Stimulated activated CD8-positive, alpha-beta memory T cell treated with anti-CD3 and anti-CD28 coated beads, Interleukin-15, amount 100 ng/mL, for 4 hours (primary cell): Measurements from ENCODE around the gene TPK1.
"Not testable (repeated sequence)": the region's sequence is repeated elsewhere in the genome, so short reads cannot be mapped to it uniquely, and the experiment has no call there.

Experiments used
- DNase-seq, 2 donors: peaks; one replicate each; pipeline ENCODE4 v3.0.0-alpha.2; 2020; ENCODE audit warnings: low read depth in 2 of 2

Gene TPK1

DNA sequence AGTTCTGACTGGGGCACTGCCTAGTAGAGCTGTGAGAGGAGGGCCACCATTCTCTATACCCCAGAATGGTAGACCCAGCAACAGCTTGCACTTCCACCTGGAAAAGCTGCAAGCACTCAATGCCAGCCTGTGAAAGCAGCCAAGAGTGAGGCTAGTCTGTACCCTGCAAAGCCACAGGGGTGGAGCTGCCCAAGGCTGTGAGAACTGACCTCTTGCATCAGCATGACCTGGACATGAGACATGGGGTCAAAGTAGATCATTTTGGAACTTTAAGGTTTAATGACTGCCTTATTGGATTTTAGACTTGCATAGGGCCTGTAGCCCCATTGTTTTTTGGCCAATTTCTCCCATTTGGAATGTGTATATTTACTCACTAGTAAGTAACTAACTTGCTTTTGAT, 206.3 kb downstream of the TPK1 start:
- no peak for DNase-seq

DNA sequence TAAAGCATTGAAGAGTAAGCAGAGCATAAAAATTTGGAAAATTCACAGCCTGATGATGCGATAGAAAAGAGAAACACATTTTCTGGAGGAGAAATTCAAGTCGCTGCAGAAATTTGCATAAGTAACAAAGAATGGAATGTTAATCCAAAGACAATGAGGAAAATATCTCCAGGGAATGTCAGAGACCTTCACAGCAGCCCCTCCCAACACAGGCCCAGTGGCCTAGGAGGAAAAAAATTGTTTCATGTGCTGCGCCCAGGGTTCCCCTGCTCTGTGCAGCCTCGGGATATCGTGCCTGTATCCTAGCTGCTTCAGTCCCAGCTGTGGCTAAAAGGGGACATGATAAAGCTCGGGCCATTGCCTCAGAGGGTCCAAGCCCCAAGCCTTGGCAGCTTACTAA, 206.8 kb downstream of the TPK1 start:
- no peak for DNase-seq

DNA sequence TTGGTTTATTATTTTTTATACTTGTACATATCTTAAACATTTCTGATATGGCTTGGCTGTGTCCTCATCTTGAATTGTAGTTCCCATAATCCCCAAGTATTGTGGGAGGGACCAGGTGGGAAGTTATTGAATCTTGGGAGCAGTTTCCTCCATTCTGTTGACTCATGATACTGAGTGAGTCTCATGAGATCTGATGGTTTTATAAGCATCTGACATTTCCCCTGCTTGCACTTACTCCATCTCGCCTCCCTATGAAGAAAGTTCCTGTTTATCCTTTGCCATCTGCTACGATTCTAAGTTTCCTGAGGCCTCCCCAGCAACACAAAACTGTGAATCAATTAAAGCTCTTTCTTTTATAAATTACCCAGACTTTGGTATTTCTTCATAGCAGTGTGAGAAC, 207.7 kb downstream of the TPK1 start:
- no peak for DNase-seq

DNA sequence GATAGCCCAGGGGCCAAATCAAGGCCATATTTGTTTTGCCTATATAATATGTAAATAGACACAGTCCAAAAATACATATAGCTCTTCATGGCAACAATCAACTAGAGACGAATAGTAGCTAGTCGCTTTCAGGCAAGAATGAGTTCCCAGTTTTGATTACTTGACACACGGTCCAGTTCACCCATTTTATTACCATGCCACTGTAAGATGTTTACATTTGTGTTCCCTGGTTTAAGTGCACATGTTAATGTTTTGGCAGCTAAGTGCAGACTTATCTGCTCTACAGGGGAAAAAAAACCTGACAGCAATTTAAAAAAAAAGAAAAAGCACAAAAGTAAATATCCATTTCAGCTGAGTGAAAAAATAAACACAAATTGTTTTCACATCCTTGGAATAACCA, 213.1 kb downstream of the TPK1 start:
- DNase-seq, result no peak

DNA sequence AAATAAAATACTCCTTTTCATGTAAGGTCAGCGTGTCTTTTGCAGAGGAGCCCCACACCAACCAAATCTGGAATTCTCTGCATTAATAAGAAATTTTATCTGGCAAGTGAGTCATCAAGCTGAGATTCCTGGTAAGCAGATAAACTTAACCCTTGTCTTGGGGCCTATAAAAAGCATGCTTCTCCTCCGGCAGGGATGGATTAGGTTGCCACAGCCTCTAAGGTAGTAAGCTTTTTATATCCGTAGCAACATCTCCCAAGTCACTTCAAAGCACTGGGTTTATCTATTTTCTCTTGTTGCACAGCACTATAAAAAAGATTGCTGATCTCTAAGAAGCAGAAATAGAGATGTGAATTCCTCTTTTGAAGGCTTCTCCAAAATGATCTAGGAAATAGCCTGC, 229.6 kb downstream of the TPK1 start:
- DNase-seq, result no peak

DNA sequence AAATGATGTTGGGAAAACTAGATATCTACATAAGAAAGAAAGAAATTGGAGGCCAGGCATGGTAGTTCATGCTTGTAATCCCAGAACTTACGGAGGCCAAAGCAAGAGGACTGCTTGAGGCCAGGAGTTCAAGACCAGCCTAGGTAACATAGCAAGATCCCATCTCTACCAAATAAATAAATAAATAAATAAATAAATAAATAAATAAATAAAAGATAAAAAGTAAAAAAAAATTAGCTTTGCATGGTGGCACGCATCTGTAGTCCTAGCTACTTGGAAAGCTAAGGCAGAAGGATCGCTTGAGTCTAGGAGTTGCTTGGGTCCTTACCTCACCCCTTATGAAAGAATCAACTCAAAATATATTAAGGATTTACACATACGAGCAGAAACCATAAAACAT, 238.9 kb downstream of the TPK1 start:
- DNase-seq, result no peak

DNA sequence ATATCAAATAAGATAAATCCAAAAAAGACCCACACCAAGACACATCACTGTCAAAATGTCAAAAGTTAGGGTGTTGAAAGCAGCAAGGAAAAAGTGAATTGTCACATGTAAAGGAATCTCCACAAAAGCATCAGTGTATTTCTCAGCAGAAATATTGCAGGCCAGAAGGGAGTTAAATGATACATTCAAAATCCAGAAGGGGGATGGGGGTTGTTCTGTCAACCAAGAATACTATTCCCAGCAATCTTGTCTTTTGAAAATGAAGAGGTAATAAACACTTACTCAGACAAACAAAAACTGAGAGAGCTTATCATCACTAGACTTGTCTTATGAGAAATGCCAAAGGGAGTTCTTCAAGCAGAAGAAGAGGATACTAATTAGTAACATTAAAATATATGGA, 241.3 kb downstream of the TPK1 start:
- no peak for DNase-seq

DNA sequence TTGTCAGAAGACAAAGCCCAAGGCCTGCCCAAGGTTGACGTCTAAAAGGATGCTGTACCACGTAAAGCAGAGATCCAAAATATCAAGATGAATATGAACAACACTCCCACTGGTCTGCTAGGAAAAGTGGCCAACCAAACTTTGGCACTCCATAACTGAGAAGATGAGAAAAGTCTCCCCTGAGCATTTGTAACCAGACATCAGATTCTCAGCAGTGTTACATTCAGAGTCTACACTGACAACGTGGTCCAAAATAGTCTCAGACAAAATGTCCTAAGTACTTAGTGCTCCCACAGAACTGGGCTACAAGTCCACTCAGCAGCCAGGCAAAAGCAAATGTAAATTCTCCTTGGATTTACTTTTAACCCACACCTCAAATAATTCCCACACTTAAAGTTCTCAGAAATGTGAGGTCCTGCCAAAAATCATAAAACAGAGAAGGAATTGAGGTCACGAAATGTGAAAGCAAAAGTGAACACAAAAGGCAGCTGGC, 247.2 kb downstream of the TPK1 start:
- DNase-seq, result no peak

DNA sequence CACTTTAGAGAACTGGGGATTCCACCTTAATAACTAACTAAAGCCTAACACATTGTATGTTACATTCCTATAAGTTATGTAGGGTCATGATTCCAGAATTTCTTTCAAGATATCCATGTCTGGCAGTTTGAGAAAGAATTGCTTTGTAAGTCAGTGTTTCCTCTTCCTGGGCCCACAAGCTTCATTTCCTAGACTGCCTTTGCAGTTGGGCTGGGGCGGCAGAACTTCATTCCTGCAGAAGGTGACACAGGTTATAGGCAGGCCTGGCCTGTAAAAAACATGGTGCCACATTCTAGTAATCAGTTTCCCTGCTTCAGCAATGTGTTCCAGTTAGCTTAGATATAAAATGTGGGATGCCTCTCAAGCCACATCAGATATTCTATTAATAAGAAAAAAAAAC, 248.2 kb downstream of the TPK1 start:
- no peak for DNase-seq

DNA sequence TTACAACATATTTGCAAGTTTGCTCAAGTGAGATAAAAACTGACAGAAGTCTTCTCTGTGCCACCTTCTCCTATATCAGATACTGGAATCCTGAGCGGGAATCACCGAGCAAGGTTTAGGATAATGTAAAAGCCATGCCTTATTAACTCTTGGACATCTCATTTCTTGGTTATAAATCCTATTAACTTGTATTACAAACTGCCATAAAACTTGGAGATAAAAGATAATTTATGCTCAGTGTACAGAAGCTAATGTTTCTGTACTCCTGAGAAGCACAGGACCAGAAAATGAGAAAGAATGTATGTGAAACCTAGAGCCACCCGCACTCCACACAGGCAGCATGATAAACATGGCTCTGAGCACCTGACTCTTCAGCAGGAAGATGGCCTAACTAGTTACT, 251.1 kb downstream of the TPK1 start:
- DNase-seq, result no peak

DNA sequence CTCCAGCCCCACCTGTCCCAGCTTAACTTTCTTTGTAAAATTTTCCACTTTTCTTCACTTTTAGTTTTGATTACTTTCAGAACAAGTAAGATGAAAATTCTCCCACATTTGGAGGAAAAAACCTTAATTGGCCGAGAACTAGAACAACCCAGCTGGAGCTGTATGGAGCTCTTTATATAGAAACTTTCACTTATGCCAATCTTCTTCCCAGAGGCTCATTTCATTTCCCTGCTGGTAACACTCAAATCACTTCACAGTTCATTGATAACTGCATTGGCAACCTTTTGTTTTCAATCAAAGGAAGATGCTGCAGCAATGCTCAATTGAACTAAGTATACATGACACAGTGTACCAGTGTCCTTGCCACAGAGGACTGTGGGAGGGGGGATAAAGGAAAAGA, 256.2 kb downstream of the TPK1 start:
- DNase-seq, result no peak

DNA sequence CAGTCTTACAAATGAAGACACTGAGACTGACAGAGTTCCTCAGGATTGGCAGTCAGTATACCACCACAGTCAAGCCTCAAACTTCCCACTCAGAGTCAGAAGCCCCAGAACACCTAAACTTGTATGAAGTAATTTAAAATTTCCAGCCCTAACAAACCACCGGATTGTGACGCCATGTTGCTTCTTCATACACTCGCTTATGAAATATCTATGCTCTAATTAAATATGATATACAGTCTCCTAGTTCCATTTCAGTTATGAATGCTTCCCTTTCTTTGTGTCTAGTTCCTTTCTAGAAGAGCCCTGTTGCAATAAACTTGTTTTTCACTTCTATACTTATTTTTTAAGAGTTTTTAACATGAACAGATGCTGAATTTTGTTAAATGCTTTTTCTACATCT, 260.4 kb downstream of the TPK1 start:
- DNase-seq, result no peak

DNA sequence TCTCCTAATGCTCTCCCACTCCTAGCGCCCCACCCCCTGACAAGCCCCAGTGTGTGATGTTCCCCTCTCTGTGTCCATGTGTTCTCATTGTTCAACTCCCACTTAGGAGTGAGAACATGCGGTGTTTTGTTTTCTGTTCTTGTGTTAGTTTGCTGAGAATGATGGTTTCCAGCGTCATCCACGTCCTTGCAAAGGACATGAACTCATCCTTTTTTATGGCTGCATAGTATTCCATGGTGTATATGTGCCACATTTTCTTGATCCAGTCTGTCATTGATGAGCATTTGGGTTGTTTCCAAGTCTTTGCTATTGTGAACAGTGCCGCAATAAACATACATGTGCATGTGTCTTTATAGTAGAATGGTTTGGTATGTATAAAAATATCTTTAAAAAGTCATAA, 261.1 kb downstream of the TPK1 start:
- not testable (repeated sequence) for DNase-seq

DNA sequence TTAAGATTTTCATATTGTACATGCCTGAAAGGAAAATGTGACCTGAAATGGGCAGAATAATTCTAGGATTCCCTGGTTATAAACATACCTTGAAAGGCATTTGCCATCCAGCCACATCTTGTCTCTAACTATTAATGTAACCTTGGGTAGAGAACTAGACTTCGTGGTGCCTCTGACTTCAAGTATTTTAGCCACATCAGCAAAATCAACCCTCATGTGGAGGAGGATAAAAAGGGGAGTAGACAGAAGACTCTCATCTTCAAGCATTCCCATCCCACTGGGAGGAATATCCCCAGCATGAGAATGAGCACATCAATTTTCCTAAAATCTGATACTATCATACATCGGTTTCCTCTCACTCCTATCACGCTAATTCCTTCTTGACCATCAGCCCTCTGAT, 267.6 kb downstream of the TPK1 start:
- DNase-seq, result no peak

DNA sequence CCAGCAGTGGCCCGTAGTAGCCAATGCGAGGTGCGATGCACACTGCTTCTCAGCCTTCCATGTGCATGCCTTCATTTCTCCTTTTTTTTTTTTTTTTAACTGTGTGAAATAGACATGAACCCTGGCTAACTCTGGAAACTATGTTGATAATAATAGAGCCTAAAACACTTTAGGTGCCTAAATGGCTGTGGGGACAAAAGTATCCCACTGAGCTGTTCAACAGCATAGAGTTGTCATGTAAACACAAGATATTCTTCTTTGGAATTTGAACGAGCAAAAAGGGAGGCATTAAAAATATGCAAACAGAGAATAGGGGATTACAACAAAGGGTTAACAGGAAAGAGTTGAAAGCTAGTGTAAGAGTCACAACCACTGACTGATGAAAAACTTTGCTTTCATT, 270.3 kb downstream of the TPK1 start:
- DNase-seq, result no peak

DNA sequence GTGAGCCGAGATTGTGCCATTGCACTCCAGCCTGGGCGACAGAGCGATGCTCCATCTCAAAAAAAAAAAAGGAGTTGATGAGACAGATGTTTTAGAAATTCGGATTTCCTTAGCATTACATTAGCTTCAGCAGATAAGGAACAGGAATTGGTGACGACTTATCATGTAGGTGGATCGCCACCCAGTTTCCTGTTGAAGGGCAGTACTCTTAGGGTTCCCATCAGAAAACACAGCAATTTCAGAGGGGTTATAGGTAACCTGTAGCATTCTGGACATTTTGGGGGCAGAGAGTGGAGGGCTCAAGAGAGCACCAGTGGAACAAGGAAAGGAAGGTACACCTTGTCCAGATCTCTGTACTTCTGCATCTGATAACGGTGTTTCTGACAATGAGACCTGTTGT, 286.0 kb downstream of the TPK1 start:
- DNase-seq, result no peak

DNA sequence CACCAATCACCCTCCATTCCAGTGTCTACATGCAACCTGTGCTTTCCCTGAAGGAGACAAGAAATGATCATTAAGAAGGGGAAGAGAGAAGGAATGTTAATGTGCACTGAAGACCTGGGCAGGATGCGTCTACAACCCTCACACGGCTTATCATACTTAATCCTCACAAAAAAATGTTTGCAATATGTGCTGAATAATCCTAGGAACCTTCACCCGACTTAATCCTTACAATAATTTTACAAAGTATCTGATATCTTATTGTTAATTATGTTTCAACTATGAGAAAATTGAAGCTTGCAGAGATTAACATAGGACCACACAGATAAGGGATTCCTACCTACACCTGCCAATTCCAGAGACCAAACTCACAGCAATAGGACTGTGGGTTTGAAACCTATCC, 287.3 kb downstream of the TPK1 start:
- no peak for DNase-seq

DNA sequence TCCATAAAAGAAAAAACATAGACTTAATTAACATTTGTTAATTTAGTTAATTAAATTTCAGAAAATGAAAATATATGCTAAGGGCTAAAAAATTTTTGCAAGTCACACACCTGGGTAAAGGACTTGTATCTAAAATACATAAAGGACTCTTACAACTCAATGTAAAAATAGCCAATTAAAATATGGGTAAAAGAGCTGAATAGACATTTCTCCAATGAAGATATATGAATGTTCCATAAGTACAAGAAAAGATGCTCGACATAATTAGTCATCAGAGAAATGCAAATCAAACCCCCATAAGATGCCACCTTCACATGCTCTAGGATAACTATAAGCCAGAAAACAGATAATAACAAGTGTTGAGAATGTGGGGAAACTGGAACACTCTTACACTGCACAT, 288.0 kb downstream of the TPK1 start:
- no peak for DNase-seq

DNA sequence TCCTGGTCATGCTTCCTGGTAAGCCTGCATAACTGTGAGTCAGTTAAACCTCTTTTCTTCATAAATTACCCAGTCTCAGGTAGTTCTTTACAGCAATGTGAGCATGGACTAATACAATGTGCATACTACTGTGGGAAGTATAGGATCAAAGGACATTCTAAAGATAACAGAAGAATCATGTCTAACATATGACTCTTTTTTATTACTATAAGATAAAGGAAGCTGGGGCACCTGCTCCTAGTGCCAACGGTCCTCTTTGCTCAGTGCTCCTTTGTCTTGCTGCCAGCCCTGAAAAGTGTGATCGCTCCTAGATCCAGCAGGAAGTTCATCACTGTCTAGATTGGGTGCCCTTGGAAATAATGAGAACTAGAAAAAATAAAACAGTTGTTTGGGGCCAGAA, 289.1 kb downstream of the TPK1 start:
- DNase-seq, result no peak

DNA sequence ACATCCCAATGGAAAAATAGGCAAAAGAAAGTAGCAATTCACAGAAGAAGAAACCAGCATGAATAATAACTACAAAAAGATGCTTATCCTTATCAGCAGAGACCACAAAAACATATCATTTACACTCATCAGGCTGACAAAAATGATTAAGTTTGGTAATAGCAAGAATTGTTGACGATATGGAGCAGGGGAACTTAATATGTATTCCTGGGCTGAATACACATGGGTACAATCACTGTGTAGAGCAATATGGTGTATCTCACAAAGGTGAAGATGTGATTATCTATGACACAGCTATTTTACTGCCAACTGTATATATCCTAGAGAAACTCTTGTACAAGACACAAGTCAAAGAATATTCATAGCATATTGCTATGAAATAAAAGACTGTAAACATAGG, 290.5 kb downstream of the TPK1 start:
- no peak for DNase-seq

DNA sequence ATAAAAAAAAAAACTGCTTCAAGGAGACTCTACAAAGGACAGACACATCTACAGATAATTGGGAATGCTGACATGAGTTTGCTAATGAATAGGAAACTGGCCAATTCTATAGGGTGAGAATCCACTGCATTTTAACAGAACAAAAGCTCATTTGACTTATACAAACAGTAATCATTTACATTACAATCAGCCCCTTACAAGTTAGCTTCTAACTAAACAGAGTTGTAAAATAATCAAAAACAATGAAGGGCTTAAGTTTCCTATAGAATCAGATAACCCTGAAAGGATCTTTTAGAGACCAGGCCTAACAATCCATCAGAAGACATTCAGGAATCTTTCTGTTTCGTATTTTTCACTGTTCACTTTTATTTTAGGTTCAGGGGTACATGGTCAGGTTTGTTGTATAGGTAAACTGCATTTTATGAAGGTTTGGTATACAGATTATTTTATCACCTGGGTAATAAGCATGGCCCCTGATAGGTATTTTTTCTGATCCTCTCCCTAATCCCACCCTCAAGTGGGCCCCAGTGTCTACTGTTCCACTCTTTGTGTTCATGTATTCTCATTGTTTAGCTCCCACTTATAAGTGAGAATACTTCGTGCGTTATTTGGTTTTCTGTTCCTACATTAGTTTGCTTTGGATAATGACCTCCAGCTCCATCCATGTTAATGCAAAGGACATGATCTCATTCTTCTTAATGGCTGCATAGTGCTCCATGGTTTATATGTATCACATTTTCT, 301.0 kb downstream of the TPK1 start:
- DNase-seq, result no peak

DNA sequence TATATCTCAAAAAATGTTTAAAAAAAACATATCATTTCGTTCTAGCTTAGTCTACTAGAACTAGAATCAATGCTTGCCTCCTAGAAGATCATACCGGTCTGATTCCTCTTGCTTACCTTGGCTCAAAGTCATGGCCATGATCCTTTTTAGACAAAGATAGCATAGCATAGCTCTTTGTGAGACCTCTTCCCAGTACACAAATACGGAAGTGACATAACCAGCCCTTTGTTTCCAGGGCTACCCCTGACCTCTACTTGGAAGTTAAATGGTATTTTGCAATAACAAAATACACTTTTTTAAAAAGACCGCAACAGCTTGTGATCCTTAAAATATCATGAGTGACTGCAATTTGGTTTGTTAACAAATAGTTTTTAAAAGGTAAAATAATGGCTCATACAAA, 301.7 kb downstream of the TPK1 start:
- no peak for DNase-seq

DNA sequence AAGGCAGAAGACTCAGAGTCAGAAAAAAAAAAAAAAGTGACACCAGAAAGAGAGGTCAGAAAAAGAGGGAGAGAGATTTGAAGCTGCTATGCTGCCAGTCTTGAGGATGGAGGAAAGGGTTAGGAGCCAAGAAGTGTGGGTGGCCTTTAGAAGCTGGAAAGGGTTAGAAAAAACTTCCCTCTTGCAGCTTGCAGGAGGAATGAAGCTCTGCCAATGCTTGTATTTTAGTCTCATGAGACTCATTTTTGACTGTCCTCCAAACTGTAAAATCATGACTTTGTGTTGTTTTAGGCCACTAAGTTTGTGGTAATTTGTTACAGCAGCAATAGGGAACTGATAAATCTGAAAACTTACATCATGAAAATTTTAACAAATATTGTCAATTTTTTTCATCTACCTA, 304.7 kb downstream of the TPK1 start:
- DNase-seq, result no peak

DNA sequence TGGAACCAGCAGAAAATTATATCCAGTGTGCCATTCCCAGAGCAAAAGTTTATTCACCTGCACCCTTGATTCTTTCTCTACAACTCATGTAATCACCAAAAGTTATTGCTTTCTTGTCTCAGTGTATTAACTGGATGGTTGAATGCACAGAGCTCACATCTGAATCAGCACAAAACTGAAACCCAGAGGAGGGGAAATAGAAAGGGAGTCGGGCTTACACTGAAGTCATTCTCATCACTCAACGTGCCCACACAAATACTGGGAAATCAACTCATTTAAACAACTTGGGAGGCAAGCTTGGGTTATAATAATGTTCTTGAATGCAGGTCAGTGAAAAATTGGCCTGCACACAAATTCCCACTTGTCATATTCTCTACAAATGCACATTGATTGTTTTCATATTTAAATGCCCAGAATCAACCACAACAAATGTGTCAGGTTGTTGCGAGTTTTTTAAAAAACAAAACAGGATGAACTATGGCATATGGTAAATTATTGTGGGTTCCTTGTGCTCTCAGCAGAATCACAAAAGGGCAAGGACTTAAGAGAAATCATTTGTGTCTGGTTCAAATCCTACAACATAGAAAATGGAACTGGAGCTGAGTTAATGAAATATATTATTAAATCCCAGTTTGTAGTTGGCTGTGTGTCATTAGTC, 306.5 kb downstream of the TPK1 start:
- DNase-seq, result no peak
